Nephron progenitor cell (in vitro differentiated cells): ENCODE data around the gene DAAM2.
A peak's percentile ranks its signal among the peaks of the same experiment; 100 is the strongest.

Experiments used
- DNase-seq: peaks from one replicate; pipeline ENCODE4 v3.0.0; 2021
- H3K27ac Mint-ChIP-seq: 2 replicates; pipeline ENCODE4 v1.8.0; 2021; ENCODE audit warnings: mild to moderate bottlenecking, moderate library complexity, mixed read lengths
- H3K27me3 Mint-ChIP-seq: 2 replicates; pipeline ENCODE4 v1.8.0; 2021; ENCODE audit warnings: mild to moderate bottlenecking, low read depth, mixed read lengths; ENCODE audit not compliant: poor library complexity
- H3K36me3 Mint-ChIP-seq: 2 replicates; pipeline ENCODE4 v1.8.0; 2021; ENCODE audit warnings: low read depth, mixed read lengths
- H3K4me1 Mint-ChIP-seq: 2 replicates; pipeline ENCODE4 v1.8.0; 2021; ENCODE audit warnings: mixed read lengths
- H3K4me3 Mint-ChIP-seq: 2 replicates; pipeline ENCODE4 v1.8.0; 2021; ENCODE audit warnings: mild to moderate bottlenecking, moderate library complexity, mixed read lengths
- H3K9me3 Mint-ChIP-seq: 2 replicates; pipeline ENCODE4 v1.8.0; 2021; ENCODE audit warnings: mild to moderate bottlenecking, moderate library complexity, mixed read lengths
- TF ChIP-seq, protein P1 (sequence below): fragments of 200-600 bp; sonication (generic); IDR thresholded peaks from 2 replicates; pipeline ENCODE4 v1.5.0; 2021; ENCODE audit warnings: antibody characterized with exemption

Gene DAAM2

DNA sequence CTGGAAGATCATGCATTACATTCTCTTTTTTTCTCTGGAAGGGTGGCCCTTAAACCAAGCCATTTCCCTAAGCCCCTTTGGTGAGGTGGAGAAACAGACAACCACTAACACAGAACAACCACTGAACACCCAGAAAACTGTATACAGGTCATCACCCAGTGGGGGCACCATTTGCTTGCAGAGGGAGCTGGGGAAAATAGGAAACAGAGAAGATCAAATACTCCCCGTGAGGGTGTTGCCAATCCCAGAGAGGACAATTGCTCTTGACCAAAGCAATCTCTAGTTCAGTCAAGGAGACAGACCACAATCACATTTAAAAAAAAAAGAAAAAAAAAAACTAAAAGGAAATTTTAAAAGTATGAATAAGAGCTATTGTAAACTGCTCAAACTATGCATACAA lies 865 bp upstream of the DAAM2 start:
- H3K27ac Mint-ChIP-seq: no peak overlapping the region
- DNase-seq: no peak
- TF ChIP-seq, protein P1, sequence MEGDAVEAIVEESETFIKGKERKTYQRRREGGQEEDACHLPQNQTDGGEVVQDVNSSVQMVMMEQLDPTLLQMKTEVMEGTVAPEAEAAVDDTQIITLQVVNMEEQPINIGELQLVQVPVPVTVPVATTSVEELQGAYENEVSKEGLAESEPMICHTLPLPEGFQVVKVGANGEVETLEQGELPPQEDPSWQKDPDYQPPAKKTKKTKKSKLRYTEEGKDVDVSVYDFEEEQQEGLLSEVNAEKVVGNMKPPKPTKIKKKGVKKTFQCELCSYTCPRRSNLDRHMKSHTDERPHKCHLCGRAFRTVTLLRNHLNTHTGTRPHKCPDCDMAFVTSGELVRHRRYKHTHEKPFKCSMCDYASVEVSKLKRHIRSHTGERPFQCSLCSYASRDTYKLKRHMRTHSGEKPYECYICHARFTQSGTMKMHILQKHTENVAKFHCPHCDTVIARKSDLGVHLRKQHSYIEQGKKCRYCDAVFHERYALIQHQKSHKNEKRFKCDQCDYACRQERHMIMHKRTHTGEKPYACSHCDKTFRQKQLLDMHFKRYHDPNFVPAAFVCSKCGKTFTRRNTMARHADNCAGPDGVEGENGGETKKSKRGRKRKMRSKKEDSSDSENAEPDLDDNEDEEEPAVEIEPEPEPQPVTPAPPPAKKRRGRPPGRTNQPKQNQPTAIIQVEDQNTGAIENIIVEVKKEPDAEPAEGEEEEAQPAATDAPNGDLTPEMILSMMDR: no peak
- peak overlapping the region; percentile 85 for H3K4me3 Mint-ChIP-seq
- H3K36me3 Mint-ChIP-seq: peaks cover 9% of the 10 kb centered on the region
- H3K27me3 Mint-ChIP-seq: peaks cover 7% of the 10 kb centered on the region
- H3K9me3 Mint-ChIP-seq: no peaks in the 10 kb centered on the region
- H3K4me1 Mint-ChIP-seq: peaks cover 52% of the 10 kb centered on the region

DNA sequence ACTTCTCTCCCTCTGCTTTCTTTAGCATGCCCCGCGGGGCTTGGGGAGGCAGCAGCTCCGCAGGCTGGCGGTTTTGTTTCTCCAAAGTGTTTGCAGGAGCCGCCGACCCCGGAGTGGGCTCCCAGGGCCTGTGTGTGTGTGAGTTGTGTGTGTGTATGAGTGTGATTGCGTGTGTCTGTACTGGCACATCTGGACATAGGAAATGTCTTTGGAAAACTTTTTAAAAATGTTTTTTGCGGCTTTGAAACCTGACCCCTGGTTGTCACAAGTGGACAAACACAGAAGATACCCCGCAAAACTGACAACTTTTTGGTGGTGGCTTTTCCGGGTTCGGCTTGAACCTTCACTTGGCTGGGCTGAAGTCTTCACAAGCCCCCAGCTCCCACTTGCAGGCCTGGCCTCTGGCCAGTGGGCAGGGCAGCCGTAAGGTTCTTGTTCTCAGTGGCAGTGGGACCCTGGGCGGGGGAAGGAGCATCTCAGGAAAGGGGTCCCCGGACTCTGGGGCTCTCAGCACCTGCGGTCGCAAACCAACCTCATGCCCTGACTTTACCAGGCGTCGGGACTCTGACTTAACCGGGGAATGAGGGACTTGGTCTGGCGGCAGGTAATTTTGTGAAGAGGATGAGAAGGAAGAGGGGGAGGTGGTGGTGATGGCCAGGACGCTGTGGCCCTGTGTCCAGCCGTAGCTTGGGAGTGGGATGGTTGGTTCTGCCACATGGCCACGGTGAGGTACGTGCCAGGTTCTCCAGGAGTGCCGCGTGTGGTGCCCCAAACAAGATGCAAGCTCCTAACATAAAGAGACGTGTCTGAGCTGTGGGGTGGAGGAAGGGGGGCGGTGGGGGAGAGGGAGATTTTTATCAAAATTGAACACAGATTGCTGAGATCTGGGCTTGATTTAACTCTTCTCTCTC lies 619 bp downstream of the DAAM2 start:
- Mint-ChIP-seq H3K4me1 (peaks cover 54% of the 10 kb centered on the region), H3K36me3 (peaks cover 11% of the 10 kb centered on the region), H3K4me3 (peak overlapping the region; percentile 89), H3K27me3 (peaks cover 7% of the 10 kb centered on the region), H3K9me3 (no peaks in the 10 kb centered on the region), H3K27ac (peak overlapping the region; percentile 68)
- TF ChIP-seq, protein P1: no peak
- peak; percentile 21 for DNase-seq

- no peak overlapping the region for H3K27ac Mint-ChIP-seq
- H3K4me1 Mint-ChIP-seq: peaks cover 54% of the 10 kb centered on the region
- no peak for DNase-seq
- H3K36me3 Mint-ChIP-seq: peaks cover 11% of the 10 kb centered on the region
- H3K9me3 Mint-ChIP-seq: no peaks in the 10 kb centered on the region
- peak overlapping the region; percentile 89 for H3K4me3 Mint-ChIP-seq
- TF ChIP-seq, protein P1: no peak
- peaks cover 7% of the 10 kb centered on the region for H3K27me3 Mint-ChIP-seq
Measured at GRCh38 chr6:39793516-39793915, 1.3 kb downstream of the DAAM2 start.

DNA sequence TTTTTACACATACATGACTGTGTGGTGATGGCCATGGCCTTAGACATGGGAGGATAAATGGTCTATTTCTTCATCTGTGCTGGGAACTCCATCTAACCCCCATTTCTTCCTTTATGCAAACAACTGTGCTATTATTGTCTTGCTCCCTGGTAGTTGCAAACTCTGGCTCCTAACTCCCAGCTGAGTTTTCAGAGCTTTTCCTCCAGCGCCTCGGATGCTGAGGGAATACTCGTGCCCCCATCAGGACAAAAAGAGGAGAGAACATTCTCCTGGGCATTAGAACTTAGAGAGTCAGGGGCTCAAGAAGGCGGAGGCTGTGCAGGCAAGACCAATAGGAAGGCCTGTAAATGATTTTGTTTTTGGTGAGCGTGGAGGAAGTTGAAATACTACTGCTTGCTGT lies 2.1 kb downstream of the DAAM2 start:
- Mint-ChIP-seq H3K36me3 (peaks cover 11% of the 10 kb centered on the region), H3K9me3 (no peaks in the 10 kb centered on the region), H3K4me1 (peaks cover 54% of the 10 kb centered on the region), H3K27ac (no peak overlapping the region), H3K27me3 (peaks cover 7% of the 10 kb centered on the region), H3K4me3 (peak overlapping the region; percentile 57)
- TF ChIP-seq, protein P1: no peak
- no peak for DNase-seq

DNA sequence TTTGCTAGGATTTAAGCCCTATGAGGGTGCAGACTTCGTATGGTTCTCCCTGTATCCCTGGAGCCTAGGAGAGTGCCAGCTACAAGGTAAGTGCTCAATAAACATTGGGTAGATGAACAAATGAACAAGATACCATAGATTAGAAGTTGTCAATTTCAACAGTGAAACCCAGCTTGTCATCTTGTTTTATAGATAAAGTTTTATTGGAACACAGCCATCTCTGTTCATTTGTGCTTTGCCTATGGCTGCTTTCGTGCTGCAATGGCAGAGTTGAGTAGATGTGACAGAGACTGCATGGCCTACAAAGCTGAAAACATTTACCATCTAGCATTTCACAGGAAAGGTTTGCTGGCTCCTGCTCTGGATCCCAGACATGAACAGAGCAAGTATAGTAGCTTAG lies 5.6 kb downstream of the DAAM2 start:
- peaks cover 11% of the 10 kb centered on the region for H3K36me3 Mint-ChIP-seq
- TF ChIP-seq, protein P1: no peak
- H3K27ac Mint-ChIP-seq: no peak overlapping the region
- no peak for DNase-seq
- H3K9me3 Mint-ChIP-seq: no peaks in the 10 kb centered on the region
- peaks cover 54% of the 10 kb centered on the region for H3K4me1 Mint-ChIP-seq
- H3K27me3 Mint-ChIP-seq: peaks cover 4% of the 10 kb centered on the region
- H3K4me3 Mint-ChIP-seq: no peak overlapping the region
